GM19467 (cell line): ENCODE data around the gene FOCAD.
A peak's percentile ranks its signal among the peaks of the same experiment; 100 is the strongest.

Source experiments
- ATAC-seq: cut with Tn5 transposase; IDR thresholded peaks from one replicate; pipeline ENCODE4 v1.9.1; 2021; ENCODE audit warnings: mild to moderate bottlenecking, moderate library complexity; ENCODE audit not compliant: unreplicated experiment

The FOCAD gene

GRCh38 chr9:20865347-20865746 lies 181.3 kb downstream of the FOCAD start:
- ATAC-seq = no peak

DNA sequence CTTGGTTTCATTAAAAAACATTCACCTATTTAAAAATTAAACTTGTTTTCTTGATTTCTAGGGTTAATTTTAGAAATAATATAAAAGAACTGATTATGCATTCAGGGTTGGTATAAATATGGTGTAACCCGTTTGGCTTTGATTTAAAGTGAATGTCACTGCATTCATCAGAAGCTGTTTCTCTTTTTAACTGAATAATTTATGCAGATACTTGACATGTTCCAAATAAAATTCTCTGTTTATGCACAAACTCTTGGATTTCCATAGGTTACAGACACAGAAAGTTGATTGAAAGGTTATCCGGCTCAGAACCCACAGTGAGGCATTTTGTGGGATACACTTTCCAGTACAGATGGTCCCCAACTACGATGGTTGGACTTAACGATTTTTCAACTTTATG lies 186.1 kb downstream of the FOCAD start:
- no peak for ATAC-seq

GRCh38 chr9:20872340-20872977 lies 188.4 kb downstream of the FOCAD start:
- ATAC-seq = no peak

GRCh38 chr9:20873240-20873865 lies 189.3 kb downstream of the FOCAD start:
- peak; percentile 64 for ATAC-seq

GRCh38 chr9:20880271-20880670 lies 196.2 kb downstream of the FOCAD start:
- ATAC-seq = no peak

DNA sequence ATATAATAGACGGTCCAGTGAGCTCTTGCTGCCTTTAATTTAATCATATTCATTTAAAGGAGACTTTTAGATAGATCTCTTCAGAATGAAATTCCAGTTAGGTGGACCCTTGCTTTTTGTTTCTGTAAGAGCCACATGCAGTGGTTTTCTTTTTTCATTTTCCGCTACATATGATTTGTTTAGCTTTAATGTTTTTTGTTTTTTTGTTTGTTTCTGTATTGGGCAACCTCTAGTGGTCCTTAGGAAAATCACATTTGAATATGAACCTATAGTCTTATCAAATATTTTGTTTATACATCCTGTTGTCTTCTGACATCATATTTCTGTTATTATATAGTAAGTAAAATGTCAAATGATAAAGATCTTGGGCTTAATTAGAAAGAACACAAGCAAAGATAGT lies 196.6 kb downstream of the FOCAD start:
- ATAC-seq = no peak

DNA sequence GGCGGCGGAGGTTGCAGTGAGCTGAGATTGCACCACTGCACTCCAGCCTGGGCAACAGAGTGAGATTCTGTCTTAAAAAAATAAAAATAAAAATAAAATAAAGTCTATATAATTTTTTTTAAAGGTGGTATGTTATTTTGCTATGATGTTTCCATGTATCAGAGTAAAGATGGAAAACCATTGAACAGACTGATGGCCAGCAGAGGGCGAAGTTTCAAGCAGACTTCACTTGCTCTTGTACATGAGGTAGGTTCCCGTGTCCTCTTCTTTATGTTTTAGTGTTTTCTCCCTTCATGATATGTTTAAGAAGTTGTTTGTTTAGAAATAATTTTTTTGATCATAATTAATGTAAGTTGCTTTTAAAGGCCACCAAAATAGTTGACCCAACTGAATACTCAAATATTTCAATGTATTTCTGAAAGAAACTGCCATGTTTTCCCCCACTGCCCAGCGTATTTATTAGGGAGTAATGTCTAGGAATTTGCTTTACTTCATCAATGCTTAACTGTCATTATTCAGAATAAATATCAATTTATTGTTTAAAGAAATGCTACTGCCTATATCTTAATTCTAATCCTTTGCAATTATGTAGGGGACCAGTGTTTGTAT lies 201.0 kb downstream of the FOCAD start:
- no peak for ATAC-seq

DNA sequence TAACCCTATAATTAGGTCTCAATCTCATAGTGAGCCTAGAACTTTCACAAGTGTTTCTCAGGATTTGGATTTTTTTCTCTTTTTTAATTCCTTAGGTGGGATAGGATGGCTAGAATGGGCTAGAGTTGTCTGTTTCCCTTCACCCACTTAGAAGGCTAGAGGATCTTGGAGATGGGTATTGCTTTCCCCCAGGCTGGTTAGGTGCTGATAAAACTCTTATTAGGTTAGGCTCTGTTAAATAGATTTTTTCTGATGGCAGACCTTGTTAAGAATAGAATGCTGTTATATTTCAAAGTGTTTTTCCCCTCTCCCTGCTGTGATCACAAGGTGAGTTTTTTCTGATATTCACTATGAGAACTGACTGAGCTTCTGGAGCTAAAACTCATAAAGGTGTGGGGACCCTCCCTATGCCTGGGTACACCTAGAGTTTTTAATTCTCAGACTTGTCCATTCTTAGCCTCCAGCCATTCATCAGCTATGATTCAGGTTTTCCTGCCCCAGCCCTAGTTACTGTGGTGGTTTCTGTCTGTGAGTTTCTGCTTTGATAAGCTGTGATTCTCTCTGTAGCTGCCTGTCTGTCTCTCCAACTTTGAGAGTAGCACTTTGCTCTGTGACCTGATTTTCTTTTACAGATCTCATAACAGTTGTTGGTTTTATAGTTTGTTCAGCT lies 215.0 kb downstream of the FOCAD start:
- no peak for ATAC-seq

DNA sequence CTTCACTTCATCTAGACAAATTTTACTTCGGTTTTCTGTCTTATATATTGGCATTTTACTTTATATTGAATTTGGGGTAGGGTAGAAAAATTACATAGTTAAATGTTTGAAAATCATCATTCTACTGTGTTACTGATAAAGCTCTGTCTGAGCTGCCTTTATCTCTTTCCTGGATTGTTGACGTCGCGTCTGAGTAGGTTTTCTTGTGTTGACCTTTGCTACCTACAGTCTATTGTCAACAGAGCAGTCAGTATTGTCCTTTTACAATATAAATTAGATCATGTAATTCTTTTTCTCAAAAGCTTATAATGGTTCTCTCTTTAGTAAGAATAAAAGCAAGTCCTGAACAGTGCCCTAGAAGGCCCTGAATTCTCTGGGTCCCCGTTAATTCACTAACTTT lies 219.2 kb downstream of the FOCAD start:
- ATAC-seq = no peak

DNA sequence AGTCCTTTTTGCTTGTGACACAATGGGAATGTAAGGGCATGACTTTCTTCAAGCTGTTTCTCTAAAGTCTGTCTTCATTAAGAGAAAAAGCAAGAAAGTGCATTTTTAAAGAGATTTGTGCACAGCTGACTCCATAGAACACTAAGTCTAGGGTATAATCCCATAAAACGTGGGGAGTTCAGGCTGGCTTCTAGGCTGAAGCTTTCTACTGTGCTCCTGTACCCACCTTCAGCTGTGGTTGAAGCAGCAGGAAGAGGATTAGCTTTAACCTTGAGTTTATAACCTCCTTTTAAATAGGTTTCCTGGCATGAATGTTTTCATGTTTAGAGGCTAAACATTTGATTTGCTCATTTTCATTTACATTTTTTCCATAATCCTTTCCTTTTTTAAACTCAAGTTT lies 220.9 kb downstream of the FOCAD start:
- no peak for ATAC-seq

GRCh38 chr9:20906326-20906725 lies 222.3 kb downstream of the FOCAD start:
- ATAC-seq = no peak

DNA sequence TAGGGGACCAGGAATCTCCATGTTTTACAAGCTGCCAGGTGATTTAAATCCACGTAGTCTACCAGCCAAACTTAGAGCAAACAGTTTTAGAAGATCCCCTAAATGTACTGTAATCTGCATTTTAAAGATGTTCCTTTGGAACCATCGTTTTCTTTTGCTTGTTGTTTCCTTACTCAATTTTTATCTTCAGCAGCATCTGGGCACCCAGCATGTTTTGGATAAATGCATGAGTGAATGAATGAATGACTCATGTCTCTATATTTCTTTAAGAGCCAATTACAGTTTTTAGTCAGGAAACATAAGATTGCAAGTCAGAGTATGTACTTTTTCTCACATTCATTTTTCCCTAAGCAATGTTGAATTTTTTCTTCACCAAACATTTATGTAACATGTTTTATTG lies 224.4 kb downstream of the FOCAD start:
- ATAC-seq = no peak

GRCh38 chr9:20914556-20914955 lies 230.5 kb downstream of the FOCAD start:
- ATAC-seq = no peak

DNA sequence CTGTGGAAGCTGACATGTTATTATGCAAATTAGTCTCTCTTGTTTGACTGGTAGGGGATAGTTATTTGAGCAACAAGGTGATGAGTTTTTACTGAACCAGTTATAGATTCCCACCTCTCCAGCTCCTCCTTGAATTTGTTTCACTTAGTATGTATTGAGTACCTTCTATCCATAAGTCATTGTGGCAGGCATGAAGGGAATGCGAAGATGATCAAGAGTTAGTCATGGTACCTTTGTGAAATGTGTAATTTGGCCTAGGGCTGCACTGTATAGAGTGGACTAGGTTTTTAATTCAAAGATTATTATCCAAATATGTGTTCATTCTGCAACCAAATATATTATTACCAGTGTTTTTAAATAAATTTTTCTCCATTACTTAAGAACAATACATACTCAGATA lies 237.3 kb downstream of the FOCAD start:
- no peak for ATAC-seq

GRCh38 chr9:20925256-20926045 lies 241.4 kb downstream of the FOCAD start:
- ATAC-seq = no peak

DNA sequence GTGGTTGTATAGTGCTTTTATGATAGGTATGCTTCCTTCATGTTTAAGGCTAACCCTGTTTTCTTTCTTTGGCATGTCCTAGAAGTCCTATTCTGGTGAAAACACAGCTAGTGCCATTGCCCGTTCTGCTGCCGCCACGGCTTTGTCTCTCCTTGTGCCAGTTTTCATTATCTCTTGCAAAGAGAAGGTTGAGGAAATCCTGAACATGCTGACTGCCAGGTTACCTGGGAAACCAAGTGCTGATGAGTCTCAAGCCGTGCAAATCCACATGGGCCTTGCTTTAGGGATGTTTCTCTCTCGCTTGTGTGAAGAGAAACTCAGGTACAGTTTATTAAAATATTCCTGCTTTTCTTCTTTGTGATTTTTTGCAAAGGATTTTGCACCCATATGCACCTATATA lies 245.2 kb downstream of the FOCAD start:
- no peak for ATAC-seq

- ATAC-seq = no peak
Observed at GRCh38 chr9:20930836-20931235, 246.8 kb downstream of the FOCAD start.

GRCh38 chr9:20940447-20941173 lies 256.6 kb downstream of the FOCAD start:
- ATAC-seq = no peak

GRCh38 chr9:20941174-20941690 lies 257.2 kb downstream of the FOCAD start:
- peak; percentile 93 for ATAC-seq

GRCh38 chr9:20944507-20944906 lies 260.4 kb downstream of the FOCAD start:
- no peak for ATAC-seq
